ENCODE measurements around the gene RBKS. TPM values are rescaled to one million over a fixed set of nuclear protein-coding genes. Genes with fewer than 3 reads are reported as not detected.
"Not testable (repeated sequence)": the region's sequence is repeated elsewhere in the genome, so short reads cannot be mapped to it uniquely, and the experiment has no call there.

RBKS gene
- total and polyA plus RNA-seq, 2 donors (not counting 1 experiment from before 2014, with no cell fraction given) = 1.3 to 2.6 TPM

- H3K4me2 ChIP-seq (ENCODE audit: extremely low read depth, insufficient read depth, low read length) = no peak overlapping the region
- H4K20me1 ChIP-seq (ENCODE audit: control insufficient read depth, extremely low read depth, insufficient read depth, low read length) = no peaks in the 10 kb centered on the region
- H3K79me2 ChIP-seq (ENCODE audit: control insufficient read depth, insufficient read depth, low read length) = no peaks in the 10 kb centered on the region
- H3K27me3 ChIP-seq (ENCODE audit: control insufficient read depth, insufficient read depth, low read length) = no peaks in the 10 kb centered on the region
- TF ChIP-seq, protein P1, sequence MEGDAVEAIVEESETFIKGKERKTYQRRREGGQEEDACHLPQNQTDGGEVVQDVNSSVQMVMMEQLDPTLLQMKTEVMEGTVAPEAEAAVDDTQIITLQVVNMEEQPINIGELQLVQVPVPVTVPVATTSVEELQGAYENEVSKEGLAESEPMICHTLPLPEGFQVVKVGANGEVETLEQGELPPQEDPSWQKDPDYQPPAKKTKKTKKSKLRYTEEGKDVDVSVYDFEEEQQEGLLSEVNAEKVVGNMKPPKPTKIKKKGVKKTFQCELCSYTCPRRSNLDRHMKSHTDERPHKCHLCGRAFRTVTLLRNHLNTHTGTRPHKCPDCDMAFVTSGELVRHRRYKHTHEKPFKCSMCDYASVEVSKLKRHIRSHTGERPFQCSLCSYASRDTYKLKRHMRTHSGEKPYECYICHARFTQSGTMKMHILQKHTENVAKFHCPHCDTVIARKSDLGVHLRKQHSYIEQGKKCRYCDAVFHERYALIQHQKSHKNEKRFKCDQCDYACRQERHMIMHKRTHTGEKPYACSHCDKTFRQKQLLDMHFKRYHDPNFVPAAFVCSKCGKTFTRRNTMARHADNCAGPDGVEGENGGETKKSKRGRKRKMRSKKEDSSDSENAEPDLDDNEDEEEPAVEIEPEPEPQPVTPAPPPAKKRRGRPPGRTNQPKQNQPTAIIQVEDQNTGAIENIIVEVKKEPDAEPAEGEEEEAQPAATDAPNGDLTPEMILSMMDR (conservative IDR thresholded peaks at IDR 0.05 in 1 of 2, IDR thresholded peaks at IDR 0.05 in 1 of 2; ENCODE audit: low read depth in 1 of 2, low read length in 2 of 2) = no peak
- no peak for TF ChIP-seq EZH2 (IDR thresholded peaks at IDR 0.05; ENCODE audit: low read length, missing control alignments)
- H3K36me3 ChIP-seq (ENCODE audit: control insufficient read depth, insufficient read depth, low read length) = no peaks in the 10 kb centered on the region
- H3K9me3 ChIP-seq (ENCODE audit: control insufficient read depth, insufficient read depth, low read depth, low read length) = no peaks in the 10 kb centered on the region
- H3K27ac ChIP-seq (ENCODE audit: insufficient read depth, low read length) = no peak overlapping the region
- H3K9ac ChIP-seq (ENCODE audit: insufficient read depth, low read length) = no peak overlapping the region
- DNase-seq (ENCODE audit: low read depth in 2 of 2) = peak in 1 of 2 donors; percentile 42
- H3K4me1 ChIP-seq (ENCODE audit: control insufficient read depth, extremely low read depth, insufficient read depth, low read length) = no peaks in the 10 kb centered on the region
- H2AFZ ChIP-seq (ENCODE audit: low read length) = no peak overlapping the region
- H3K4me3 ChIP-seq (replicated peaks in 1 of 4; ENCODE audit: control extremely low read depth in 1 of 4, insufficient read depth in 1 of 4, low read depth in 3 of 4, low read length in 4 of 4) = no peak overlapping the region
Observed at GRCh38 chr2:27870724-27871123, 19.5 kb downstream of the RBKS start.

GRCh38 chr2:27869763-27870162, 20.4 kb downstream of the RBKS start:
- DNase-seq (ENCODE audit: low read depth in 2 of 2) = no peak
- H3K9ac ChIP-seq (ENCODE audit: insufficient read depth, low read length) = no peak overlapping the region
- TF ChIP-seq EZH2 (IDR thresholded peaks at IDR 0.05; ENCODE audit: low read length, missing control alignments) = no peak
- TF ChIP-seq, protein P1 (conservative IDR thresholded peaks at IDR 0.05 in 1 of 2, IDR thresholded peaks at IDR 0.05 in 1 of 2; ENCODE audit: low read depth in 1 of 2, low read length in 2 of 2) = no peak

DNA sequence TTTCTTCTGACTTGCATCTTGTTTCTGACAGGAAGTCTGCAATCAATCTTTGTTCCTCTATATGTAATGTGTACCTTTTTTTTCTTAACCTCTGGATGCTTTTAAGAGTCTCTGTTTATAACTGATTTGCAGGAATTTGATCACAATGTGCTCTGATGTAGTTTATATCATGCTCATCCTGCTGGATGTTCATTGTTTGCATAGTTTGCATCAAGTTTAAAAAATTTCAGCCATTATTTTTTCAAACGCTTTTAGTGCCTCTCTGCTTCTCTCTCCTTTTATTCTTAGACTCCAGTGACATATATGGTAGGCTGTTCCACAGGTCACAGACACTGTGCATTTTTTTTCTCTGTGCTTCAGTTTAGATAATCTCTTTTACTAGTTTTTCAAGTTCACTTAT, 23.9 kb downstream of the RBKS start:
- no peak overlapping the region for H2AFZ ChIP-seq (ENCODE audit: low read length)
- no peak overlapping the region for H3K4me3 ChIP-seq (replicated peaks in 1 of 4; ENCODE audit: control extremely low read depth in 1 of 4, insufficient read depth in 1 of 4, low read depth in 3 of 4, low read length in 4 of 4)
- no peaks in the 10 kb centered on the region for H3K79me2 ChIP-seq (ENCODE audit: control insufficient read depth, insufficient read depth, low read length)
- no peaks in the 10 kb centered on the region for H3K27me3 ChIP-seq (ENCODE audit: control insufficient read depth, insufficient read depth, low read length)
- no peaks in the 10 kb centered on the region for H4K20me1 ChIP-seq (ENCODE audit: control insufficient read depth, extremely low read depth, insufficient read depth, low read length)
- no peak overlapping the region for H3K27ac ChIP-seq (ENCODE audit: insufficient read depth, low read length)
- H3K36me3 ChIP-seq (ENCODE audit: control insufficient read depth, insufficient read depth, low read length) = no peaks in the 10 kb centered on the region
- no peak overlapping the region for H3K9ac ChIP-seq (ENCODE audit: insufficient read depth, low read length)
- H3K4me2 ChIP-seq (ENCODE audit: extremely low read depth, insufficient read depth, low read length) = no peak overlapping the region
- no peak for DNase-seq (ENCODE audit: low read depth in 2 of 2)
- H3K4me1 ChIP-seq (ENCODE audit: control insufficient read depth, extremely low read depth, insufficient read depth, low read length) = no peaks in the 10 kb centered on the region
- no peaks in the 10 kb centered on the region for H3K9me3 ChIP-seq (ENCODE audit: control insufficient read depth, insufficient read depth, low read depth, low read length)
- TF ChIP-seq, protein P1 (conservative IDR thresholded peaks at IDR 0.05 in 1 of 2, IDR thresholded peaks at IDR 0.05 in 1 of 2; ENCODE audit: low read depth in 1 of 2, low read length in 2 of 2) = no peak
- TF ChIP-seq EZH2 (IDR thresholded peaks at IDR 0.05; ENCODE audit: low read length, missing control alignments) = no peak

More at GRCh38 chr2:27869763-27870162, 20.4 kb downstream of the RBKS start:
- Histone ChIP-seq H3K27ac (ENCODE audit: insufficient read depth, low read length) (no peak overlapping the region), H2AFZ (ENCODE audit: low read length) (no peak overlapping the region), H3K9me3 (ENCODE audit: control insufficient read depth, insufficient read depth, low read depth, low read length) (no peaks in the 10 kb centered on the region), H3K27me3 (ENCODE audit: control insufficient read depth, insufficient read depth, low read length) (no peaks in the 10 kb centered on the region), H3K79me2 (ENCODE audit: control insufficient read depth, insufficient read depth, low read length) (no peaks in the 10 kb centered on the region), H3K4me3 (replicated peaks in 1 of 4; ENCODE audit: control extremely low read depth in 1 of 4, insufficient read depth in 1 of 4, low read depth in 3 of 4, low read length in 4 of 4) (no peak overlapping the region), H3K4me1 (ENCODE audit: control insufficient read depth, extremely low read depth, insufficient read depth, low read length) (no peaks in the 10 kb centered on the region), H3K4me2 (ENCODE audit: extremely low read depth, insufficient read depth, low read length) (no peak overlapping the region), H4K20me1 (ENCODE audit: control insufficient read depth, extremely low read depth, insufficient read depth, low read length) (no peaks in the 10 kb centered on the region), H3K36me3 (ENCODE audit: control insufficient read depth, insufficient read depth, low read length) (no peaks in the 10 kb centered on the region)

- H4K20me1 ChIP-seq (ENCODE audit: control insufficient read depth, extremely low read depth, insufficient read depth, low read length); H3K9ac ChIP-seq (ENCODE audit: insufficient read depth, low read length); H3K4me1 ChIP-seq (ENCODE audit: control insufficient read depth, extremely low read depth, insufficient read depth, low read length); H3K27ac ChIP-seq (ENCODE audit: insufficient read depth, low read length); H3K79me2 ChIP-seq (ENCODE audit: control insufficient read depth, insufficient read depth, low read length); H2AFZ ChIP-seq (ENCODE audit: low read length); H3K36me3 ChIP-seq (ENCODE audit: control insufficient read depth, insufficient read depth, low read length); DNase-seq (ENCODE audit: low read depth in 2 of 2); H3K9me3 ChIP-seq (ENCODE audit: control insufficient read depth, insufficient read depth, low read depth, low read length); H3K4me2 ChIP-seq (ENCODE audit: extremely low read depth, insufficient read depth, low read length); H3K27me3 ChIP-seq (ENCODE audit: control insufficient read depth, insufficient read depth, low read length); H3K4me3 ChIP-seq (replicated peaks in 1 of 4; ENCODE audit: control extremely low read depth in 1 of 4, insufficient read depth in 1 of 4, low read depth in 3 of 4, low read length in 4 of 4): not testable (repeated sequence)
Observed at GRCh38 chr2:27863955-27864354, 26.2 kb downstream of the RBKS start.
